Transverse colon (tissue), 4 donors: ENCODE results near the gene TNFRSF12A. TPM values are rescaled to one million over a fixed set of nuclear protein-coding genes. Genes with fewer than 3 reads are reported as not detected.

Experiments
- DNase-seq: peaks from one replicate; pipeline ENCODE4 v3.0.0-alpha.2; 2019
- H3K27ac ChIP-seq, 4 donors: fragments of 200-600 bp; sonication (generic); 2 replicates each; pipeline ENCODE4 v1.5.1; 2016 to 2018; ENCODE audit warnings: inconsistent platforms in 4 of 4
- H3K27me3 ChIP-seq: fragments of 200-600 bp; sonication (generic); 2 replicates; pipeline ENCODE4 v1.5.1; 2017; ENCODE audit warnings: inconsistent platforms
- H3K36me3 ChIP-seq, 4 donors: fragments of 200-600 bp; sonication (generic); 2 replicates each; pipeline ENCODE4 v1.5.1; 2017 to 2019; ENCODE audit warnings: inconsistent platforms in 4 of 4
- H3K4me1 ChIP-seq, 4 donors: fragments of 200-600 bp; sonication (generic); 2 replicates each; pipeline ENCODE4 v1.5.1; 2017 to 2020; ENCODE audit warnings: inconsistent platforms in 4 of 4
- H3K4me3 ChIP-seq, 4 donors: fragments of 200-600 bp; sonication (generic); 1 replicate in 1 of 4; 2 replicates in 3 of 4; pipeline versions ENCODE4 v1.5.1 to v1.6.1; 2017 to 2019; ENCODE audit warnings: inconsistent platforms in 4 of 4
- H3K9me3 ChIP-seq, 2 donors: fragments of 200-600 bp; sonication (generic); 2 replicates each; pipeline ENCODE4 v1.5.1; 2017 to 2019; ENCODE audit warnings: inconsistent platforms in 2 of 2
- CTCF ChIP-seq, 5 experiments: fragments of 200-600 bp in 3 of 5; fragments of 450-650 bp in 2 of 5; sonication (generic) in 3 of 5; IDR thresholded peaks; 1 replicate in 2 of 5; 2 replicates in 3 of 5; pipeline ENCODE4 v1.5.1; 2016 to 2017; ENCODE audit warnings: antibody characterized with exemption in 5 of 5, inconsistent platforms in 3 of 5, mild to moderate bottlenecking in 2 of 5, moderate library complexity in 1 of 5
- EP300 ChIP-seq: sonication (generic); formaldehyde crosslinking; IDR thresholded peaks from one replicate; pipeline ENCODE4 v1.6.1; 2017; ENCODE audit warnings: antibody characterized with exemption, low read depth
- POLR2A ChIP-seq: fragments of 450-650 bp; IDR thresholded peaks from one replicate; pipeline ENCODE4 v1.6.1; 2016; ENCODE audit warnings: antibody characterized with exemption, mild to moderate bottlenecking, moderate library complexity
- POLR2AphosphoS5 ChIP-seq, 3 donors: sonication (generic); formaldehyde crosslinking; IDR thresholded peaks; one replicate each; pipeline ENCODE4 v1.6.1; 2016; ENCODE audit warnings: antibody characterized with exemption in 3 of 3
- WGBS, 2 donors: methylation state at CpG; one replicate each; pipeline ENCODE4 v1.1.5; 2018; ENCODE audit warnings: low coverage in 1 of 2; 5-methylcytosine and 5-hydroxymethylcytosine counted together
- in situ Hi-C, 4 donors: fragments of 200-750 bp; cut with MboI; loops; one replicate each; pipeline versions ENCODE4 v1.15.0 to v1.15.1; 2017; ENCODE audit warnings: low sequenced_read_pairs in 3 of 4, low pct_ligation_motif_present in 1 of 4, low pct_unique_long_range_greater_than_20kb in 1 of 4
- intact Hi-C: fragments of 100-400 bp; cut with DNase I; formaldehyde crosslinking; loops from one replicate; pipeline ENCODE4 v1.15.1; 2023; ENCODE audit warnings: low total_unique reads
- total RNA-seq, 4 donors: library from RNA; depleted of rRNA; stranded (reverse); fragments of >200 nt; gene quantifications; one replicate each; pipeline ENCODE4 v1.1.0, GENCODE V29; 2016

The TNFRSF12A gene
- total RNA-seq, 4 donors from 2014 or later, result 13.3 to 50.5 (median 19.9) TPM

- intact Hi-C loops (no loop called here), in situ Hi-C loops (loop anchor here in 1 of 4 donors (25.0 kb wide), 1 partner anchor 110 kb away; the partner anchor contains the start of gene ZNF213)
- no peak overlapping the region for H3K4me3 ChIP-seq
- DNase-seq, result no peak
- H3K9me3 ChIP-seq, result no peaks in the 10 kb centered on the region
- TF ChIP-seq POLR2AphosphoS5 (IDR thresholded peaks at IDR 0.05) (no peak), CTCF (IDR thresholded peaks at IDR 0.05) (no peak), EP300 (no peak), POLR2A (no peak)
- peaks cover 33% of the 10 kb centered on the region for H3K27me3 ChIP-seq
- H3K4me1 ChIP-seq, result peaks cover 9 to 58% (median 34%) of the 10 kb centered on the region in 4 donors
- H3K27ac ChIP-seq, result no peak overlapping the region
- no peaks in the 10 kb centered on the region for H3K36me3 ChIP-seq
- 87 to 89% methylated on average over 3 to 8 of the region's 8 CpGs for WGBS, 2 donors
Measured at GRCh38 chr16:3027489-3027795, 7.3 kb downstream of the TNFRSF12A start.

- peak; percentile 62 to 93 (median 82) for TF ChIP-seq CTCF (IDR thresholded peaks at IDR 0.05)
- peak; percentile 34 for TF ChIP-seq POLR2A
- no peak for TF ChIP-seq EP300
- peak; percentile 26 to 49 (median 37) for TF ChIP-seq POLR2AphosphoS5 (IDR thresholded peaks at IDR 0.05)
- Histone ChIP-seq H3K4me1 (peaks cover 2 to 58% (median 29%) of the 10 kb centered on the region in 4 donors), H3K27me3 (peaks cover 40% of the 10 kb centered on the region), H3K36me3 (no peaks in the 10 kb centered on the region), H3K4me3 (peak overlapping the region in 1 of 4 donors; percentile 20), H3K9me3 (no peaks in the 10 kb centered on the region), H3K27ac (peak overlapping the region; percentile 31 to 43 (median 36))
- intact Hi-C loops, result no loop called here
- DNase-seq, result peak; percentile 93
- WGBS, 2 donors, result 10% methylated on average over 45 of the region's 58 CpGs; no CpG with 5 or more reads in 1 of the 2 donors
- in situ Hi-C loops, result loop anchor here in 1 of 4 donors (25.0 kb wide), 1 partner anchor 109 kb away; the partner anchor contains the start of gene ZNF213
Measured at GRCh38 chr16:3027983-3028715, 8.0 kb downstream of the TNFRSF12A start.

GRCh38 chr16:3028716-3029319 lies 8.7 kb downstream of the TNFRSF12A start:
- no peak for DNase-seq
- no peaks in the 10 kb centered on the region for H3K36me3 ChIP-seq
- H3K27ac ChIP-seq, result no peak overlapping the region
- no peak overlapping the region for H3K4me3 ChIP-seq
- no peaks in the 10 kb centered on the region for H3K9me3 ChIP-seq
- intact Hi-C loops, result no loop called here
- H3K27me3 ChIP-seq, result peaks cover 43% of the 10 kb centered on the region
- in situ Hi-C loops, result loop anchor here in 1 of 4 donors (25.0 kb wide), 1 partner anchor 108 kb away; the partner anchor contains the start of gene ZNF213
- TF ChIP-seq POLR2AphosphoS5 (IDR thresholded peaks at IDR 0.05) (no peak), CTCF (IDR thresholded peaks at IDR 0.05) (no peak), EP300 (no peak), POLR2A (no peak)
- H3K4me1 ChIP-seq, result peaks cover 0 to 53% (median 23%) of the 10 kb centered on the region in 4 donors
- 49% methylated on average over 15 of the region's 15 CpGs; no CpG with 5 or more reads in 1 of the 2 donors for WGBS, 2 donors

- no peak for DNase-seq
- peaks cover 50% of the 10 kb centered on the region for H3K27me3 ChIP-seq
- no peaks in the 10 kb centered on the region for H3K9me3 ChIP-seq
- intact Hi-C loops (no loop called here), in situ Hi-C loops (loop anchor here in 1 of 4 donors (25.0 kb wide), 1 partner anchor 108 kb away; the partner anchor contains the start of gene ZNF213)
- TF ChIP-seq EP300 (no peak), POLR2AphosphoS5 (IDR thresholded peaks at IDR 0.05) (no peak), CTCF (IDR thresholded peaks at IDR 0.05) (no peak), POLR2A (no peak)
- peak overlapping the region in 1 of 4 donors; percentile 22 for H3K4me3 ChIP-seq
- peaks cover 0 to 48% (median 21%) of the 10 kb centered on the region in 4 donors for H3K4me1 ChIP-seq
- H3K27ac ChIP-seq, result no peak overlapping the region
- WGBS, 2 donors, result 61 to 91% methylated on average over 6 to 44 of the region's 59 CpGs
- H3K36me3 ChIP-seq, result no peaks in the 10 kb centered on the region
Measured at GRCh38 chr16:3029491-3030221, 9.5 kb downstream of the TNFRSF12A start.
